ENCODE data around the gene DBH.

The DBH gene

GRCh38 chr9:133643362-133643755 is 7.2 kb downstream of the DBH start:
- no peak for TF ChIP-seq CTCF (conservative IDR thresholded peaks at IDR 0.05; ENCODE audit: low read depth)
- POLR2A ChIA-PET (ENCODE audit: low non-redundant PET), result no interaction called here
- no peak overlapping the region for H3K27ac ChIP-seq
- CTCF ChIA-PET, result interaction anchor here (0.7 kb wide), 1 partner anchor 100 kb away, joined by 6 read pairs; no protein-coding TSS in a partner anchor
- no peak for DNase-seq (ENCODE audit: low spot score)

DNA sequence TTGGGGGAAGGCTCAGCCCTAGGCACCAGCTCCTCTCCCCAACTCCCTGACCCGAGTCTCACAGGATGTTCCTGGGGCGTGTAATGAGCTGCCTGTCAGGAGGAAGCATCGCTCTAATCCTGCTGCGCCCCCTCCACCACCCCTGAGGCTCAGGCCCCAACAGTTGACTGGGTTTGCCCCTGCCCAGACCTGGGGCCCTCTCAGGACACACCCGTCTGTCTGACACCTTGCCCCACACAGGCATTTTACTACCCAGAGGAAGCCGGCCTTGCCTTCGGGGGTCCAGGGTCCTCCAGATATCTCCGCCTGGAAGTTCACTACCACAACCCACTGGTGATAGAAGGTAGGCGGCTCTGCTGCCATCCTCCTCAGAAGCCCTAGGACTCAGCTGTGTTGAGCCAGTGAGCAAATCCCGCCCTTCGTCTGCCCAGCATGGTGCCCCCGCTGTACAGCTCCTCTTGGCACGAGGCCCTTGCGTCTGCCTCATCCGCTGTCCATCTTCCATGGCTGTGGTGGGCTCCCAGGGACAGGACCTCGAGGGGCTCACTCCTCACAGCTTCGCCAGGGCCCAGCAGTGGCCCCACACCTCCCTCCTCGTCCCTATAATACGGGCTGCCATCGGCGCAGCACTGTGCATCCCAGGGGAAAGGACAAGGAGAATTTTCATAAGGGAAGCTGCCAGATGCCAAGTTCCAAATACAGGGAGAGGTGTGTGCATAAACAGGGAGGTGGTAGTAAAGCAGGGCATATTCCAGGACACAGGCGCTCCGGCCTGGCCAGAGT is 8.0 kb downstream of the DBH start:
- POLR2A ChIA-PET (ENCODE audit: low non-redundant PET), result no interaction called here
- TF ChIP-seq CTCF (conservative IDR thresholded peaks at IDR 0.05; ENCODE audit: low read depth), result no peak
- DNase-seq (ENCODE audit: low spot score), result no peak
- CTCF ChIA-PET, result interaction anchor here (0.6 to 0.7 kb wide), 2 partner anchors 100 to 379 kb away, joined by 3 to 6 read pairs; no protein-coding TSS in a partner anchor
- no peak overlapping the region for H3K27ac ChIP-seq

GRCh38 chr9:133645021-133645765 is 9.0 kb downstream of the DBH start:
- CTCF ChIA-PET, result interaction anchor here (0.6 kb wide), 1 partner anchor 378 kb away, joined by 3 read pairs; no protein-coding TSS in a partner anchor
- POLR2A ChIA-PET (ENCODE audit: low non-redundant PET), result no interaction called here
- H3K27ac ChIP-seq, result no peak overlapping the region
- no peak for DNase-seq (ENCODE audit: low spot score)
- no peak for TF ChIP-seq CTCF (conservative IDR thresholded peaks at IDR 0.05; ENCODE audit: low read depth)

DNA sequence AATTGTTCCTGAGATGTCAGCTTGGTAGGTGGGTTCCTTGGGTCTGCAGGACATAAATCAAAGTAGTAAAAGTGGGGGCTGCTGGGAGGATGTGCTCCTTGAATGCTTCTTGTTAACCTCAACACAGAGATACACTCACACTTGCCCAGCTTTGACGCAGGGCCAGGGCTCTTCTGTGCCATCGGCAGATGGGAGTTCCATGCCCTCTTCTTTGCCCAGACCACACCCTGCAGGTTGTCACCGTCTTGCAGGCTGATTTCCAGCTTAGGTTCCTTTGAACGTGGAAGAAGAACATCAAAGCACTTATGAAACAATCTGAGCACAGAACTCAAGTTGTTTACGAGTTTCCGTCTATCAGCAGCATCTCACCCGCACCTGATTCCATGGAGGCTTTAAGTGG is 11.0 kb downstream of the DBH start:
- ChIA-PET CTCF (no interaction called here), POLR2A (ENCODE audit: low non-redundant PET) (no interaction called here)

GRCh38 chr9:133647765-133648469 is 11.8 kb downstream of the DBH start:
- POLR2A ChIA-PET (ENCODE audit: low non-redundant PET), result no interaction called here
- H3K27ac ChIP-seq, result no peak overlapping the region
- no peak for TF ChIP-seq CTCF (conservative IDR thresholded peaks at IDR 0.05; ENCODE audit: low read depth)
- CTCF ChIA-PET, result interaction anchor here (0.6 to 0.7 kb wide), 2 partner anchors 95 to 346 kb away, joined by 3 to 4 read pairs; no protein-coding TSS in a partner anchor
- no peak for DNase-seq (ENCODE audit: low spot score)

More for the DNA sequence above, 11.0 kb downstream of the DBH start:
- H3K27ac ChIP-seq, result no peak overlapping the region
- DNase-seq (ENCODE audit: low spot score), result no peak
- no peak for TF ChIP-seq CTCF (conservative IDR thresholded peaks at IDR 0.05; ENCODE audit: low read depth)

- CTCF ChIA-PET, result interaction anchor here (0.6 kb wide), 1 partner anchor 91 kb away, joined by 3 read pairs; no protein-coding TSS in a partner anchor
- H3K27ac ChIP-seq, result no peak overlapping the region
- DNase-seq (ENCODE audit: low spot score), result no peak
- no peak for TF ChIP-seq CTCF (conservative IDR thresholded peaks at IDR 0.05; ENCODE audit: low read depth)
- POLR2A ChIA-PET (ENCODE audit: low non-redundant PET), result no interaction called here
Measured at GRCh38 chr9:133649194-133649593, 13.0 kb downstream of the DBH start.

All from RWPE1 (cell line).